ENCODE results near the gene MT4. TPM values are rescaled to one million over a fixed set of nuclear protein-coding genes. Genes with fewer than 3 reads are reported as not detected.

The MT4 gene
- total and polyA plus RNA-seq, 2 donors (not counting 3 experiments of a cell fraction or from before 2014, with no cell fraction given) = not detected

DNA sequence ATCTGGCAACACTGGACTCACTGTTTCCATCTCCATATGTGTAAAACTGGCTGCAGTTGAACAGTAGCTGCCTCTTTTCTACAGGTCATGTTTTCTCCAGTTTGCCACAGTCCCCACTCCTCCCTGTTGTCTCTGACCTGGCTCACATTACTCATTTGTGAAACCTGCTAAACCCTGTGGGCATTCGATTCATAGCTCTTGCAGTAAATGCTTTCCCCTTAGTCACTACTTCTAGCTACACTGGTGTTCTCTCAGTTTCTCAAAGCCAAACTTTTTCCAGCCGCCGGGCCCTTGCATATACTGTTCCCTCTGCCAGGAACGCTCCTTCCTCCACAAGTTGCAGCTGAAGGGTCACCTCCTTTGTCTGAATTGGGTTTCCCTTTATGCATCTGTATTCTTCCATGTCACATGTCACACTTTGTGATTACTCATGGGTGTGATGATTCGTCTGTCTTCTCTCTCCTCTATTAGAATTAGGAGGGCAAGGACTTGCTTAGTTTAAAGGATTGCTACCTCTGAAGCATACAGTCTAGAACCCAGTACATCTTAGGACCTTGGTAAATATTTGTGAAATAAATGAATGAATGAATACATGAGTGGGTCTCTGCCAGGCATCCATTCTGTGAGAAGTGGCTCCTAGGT is 15.0 kb upstream of the MT4 start:
- Histone ChIP-seq H3K9ac (replicated peaks; ENCODE audit: extremely low read depth, insufficient read depth, low read length) (no peak overlapping the region), H3K9me3 (replicated peaks; ENCODE audit: control insufficient read depth, insufficient read depth, low read length) (no peaks in the 10 kb centered on the region), H3K4me2 (ENCODE audit: insufficient read depth, low read length) (no peak overlapping the region), H3K36me3 (ENCODE audit: control insufficient read depth in 2 of 2, extremely low read depth in 1 of 2, insufficient read depth in 2 of 2, low read length in 2 of 2) (no peaks in the 10 kb centered on the region), H3K27me3 (ENCODE audit: control insufficient read depth in 2 of 2, insufficient read depth in 2 of 2, low read length in 2 of 2) (peaks cover 8 to 10% of the 10 kb centered on the region in 2 experiments), H2AFZ (ENCODE audit: low read depth, low read length) (no peak overlapping the region), H3K9me1 (replicated peaks; ENCODE audit: control insufficient read depth, extremely low read depth, insufficient read depth, low read length) (no peaks in the 10 kb centered on the region), H3K79me2 (ENCODE audit: control insufficient read depth, insufficient read depth, low read length) (no peaks in the 10 kb centered on the region), H3K4me3 (replicated peaks in 1 of 3; ENCODE audit: insufficient read depth in 1 of 3, low read depth in 1 of 3, low read length in 3 of 3) (no peak overlapping the region), H3K4me1 (ENCODE audit: control insufficient read depth, extremely low read depth, insufficient read depth, low read length) (peaks cover 4% of the 10 kb centered on the region), H3K27ac (ENCODE audit: insufficient read depth, low read depth, low read length) (no peak overlapping the region), H4K20me1 (replicated peaks; ENCODE audit: control insufficient read depth, extremely low read depth, insufficient read depth, low read length) (no peaks in the 10 kb centered on the region)
- dilution Hi-C loops (cut with MboI; ENCODE audit: extremely low pct_ligation_motif_present, low sequenced_read_pairs) = no loop called here
- no peak for DNase-seq (ENCODE audit: low read depth, low spot score)
- ChIA-PET POLR2A (no interaction called here), CTCF (interaction anchor here (1.2 to 2.7 kb wide), 2 partner anchors 15 to 26 kb away, joined by 4 to 10 read pairs; partner anchors contain the start of gene MT4)
- TF ChIP-seq EZH2 (IDR thresholded peaks at IDR 0.05; ENCODE audit: borderline replicate concordance, low read depth, low read length, severe bottlenecking) = no peak
- no peak for TF ChIP-seq FOS (IDR thresholded peaks at IDR 0.05; ENCODE audit: borderline replicate concordance, insufficient read depth, low read length)
- no peak for TF ChIP-seq POLR2A (IDR thresholded peaks at IDR 0.05; ENCODE audit: low read depth, low read length)
- no peak for TF ChIP-seq GATA2 (IDR thresholded peaks at IDR 0.05; ENCODE audit: insufficient read depth, insufficient read length, low read depth, low read length)
- TF ChIP-seq, protein P1, sequence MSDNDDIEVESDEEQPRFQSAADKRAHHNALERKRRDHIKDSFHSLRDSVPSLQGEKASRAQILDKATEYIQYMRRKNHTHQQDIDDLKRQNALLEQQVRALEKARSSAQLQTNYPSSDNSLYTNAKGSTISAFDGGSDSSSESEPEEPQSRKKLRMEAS (IDR thresholded peaks at IDR 0.05; ENCODE audit: insufficient read depth, insufficient read length) = no peak
- TF ChIP-seq, protein P2, sequence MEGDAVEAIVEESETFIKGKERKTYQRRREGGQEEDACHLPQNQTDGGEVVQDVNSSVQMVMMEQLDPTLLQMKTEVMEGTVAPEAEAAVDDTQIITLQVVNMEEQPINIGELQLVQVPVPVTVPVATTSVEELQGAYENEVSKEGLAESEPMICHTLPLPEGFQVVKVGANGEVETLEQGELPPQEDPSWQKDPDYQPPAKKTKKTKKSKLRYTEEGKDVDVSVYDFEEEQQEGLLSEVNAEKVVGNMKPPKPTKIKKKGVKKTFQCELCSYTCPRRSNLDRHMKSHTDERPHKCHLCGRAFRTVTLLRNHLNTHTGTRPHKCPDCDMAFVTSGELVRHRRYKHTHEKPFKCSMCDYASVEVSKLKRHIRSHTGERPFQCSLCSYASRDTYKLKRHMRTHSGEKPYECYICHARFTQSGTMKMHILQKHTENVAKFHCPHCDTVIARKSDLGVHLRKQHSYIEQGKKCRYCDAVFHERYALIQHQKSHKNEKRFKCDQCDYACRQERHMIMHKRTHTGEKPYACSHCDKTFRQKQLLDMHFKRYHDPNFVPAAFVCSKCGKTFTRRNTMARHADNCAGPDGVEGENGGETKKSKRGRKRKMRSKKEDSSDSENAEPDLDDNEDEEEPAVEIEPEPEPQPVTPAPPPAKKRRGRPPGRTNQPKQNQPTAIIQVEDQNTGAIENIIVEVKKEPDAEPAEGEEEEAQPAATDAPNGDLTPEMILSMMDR (IDR thresholded peaks at IDR 0.05; ENCODE audit: extremely low read depth in 1 of 2, insufficient read depth in 1 of 2, low read depth in 1 of 2, low read length in 2 of 2) = no peak
- no peak for TF ChIP-seq JUN (IDR thresholded peaks at IDR 0.05; ENCODE audit: borderline replicate concordance, insufficient read depth, insufficient read length, low read depth)
- TF ChIP-seq POLR2AphosphoS5 (IDR thresholded peaks at IDR 0.05; ENCODE audit: insufficient read depth, low read depth, low read length) = no peak
- no peak for TF ChIP-seq MYC (IDR thresholded peaks at IDR 0.05; ENCODE audit: low read depth, low read length)
- intact Hi-C loops (cut with micrococcal nuclease) = no loop called here
- no TSS peak for BruUV-seq (replicated peaks)
- FAIRE-seq = no peak

Measured in endothelial cell of umbilical vein (primary cell).